GM12878 (cell line): ENCODE data around the gene MIA2. TPM values are rescaled to one million over a fixed set of nuclear protein-coding genes. Genes with fewer than 3 reads are reported as not detected.

Experiments
- CTCF ChIP-seq, 3 experiments: IDR thresholded peaks in 2 of 3; conservative IDR thresholded peaks in 1 of 3; 2 replicates each; pipeline ENCODE4 v1.5.1; 2011; ENCODE audit warnings: low read depth in 3 of 3, low read length in 3 of 3, mild to moderate bottlenecking in 3 of 3, control low read depth in 2 of 3, moderate library complexity in 2 of 3, inconsistent platforms in 1 of 3, mixed read lengths in 1 of 3; ENCODE audit not compliant: control insufficient read depth in 2 of 3, insufficient read depth in 1 of 3; ENCODE audit errors: extremely low read depth in 1 of 3
- HDAC6 ChIP-seq: fragments of 200-600 bp; sonication (generic); IDR thresholded peaks from one replicate; pipeline ENCODE4 v1.8.0; 2017; ENCODE audit warnings: antibody characterized with exemption; ENCODE audit not compliant: unreplicated experiment
- HDGF ChIP-seq: fragments of 450-650 bp; IDR thresholded peaks from 2 replicates; pipeline ENCODE4 v1.6.1; 2016; ENCODE audit warnings: antibody characterized with exemption
- KAT2A ChIP-seq: conservative IDR thresholded peaks from 2 replicates; pipeline ENCODE4 v1.6.1; 2011; ENCODE audit warnings: low read depth, low read length; ENCODE audit not compliant: control insufficient read depth
- MXI1 ChIP-seq: fragments of 150-350 bp; IDR thresholded peaks from 2 replicates; pipeline ENCODE4 v1.6.1; 2011; ENCODE audit warnings: low read depth, mild to moderate bottlenecking, inconsistent platforms, low read length, improper control_type of control experiment
- POLR2A ChIP-seq: IDR thresholded peaks from 2 replicates; pipeline ENCODE4 v1.6.1; 2011; ENCODE audit warnings: low read depth, mild to moderate bottlenecking, low read length
- POU2F2 ChIP-seq: IDR thresholded peaks from 3 replicates; pipeline ENCODE4 v1.6.1; 2011; ENCODE audit warnings: low read depth, mild to moderate bottlenecking, low read length, borderline replicate concordance
- RB1 ChIP-seq: fragments of 450-650 bp; formaldehyde crosslinking; IDR thresholded peaks from 2 replicates; pipeline ENCODE4 v1.6.1; 2017; ENCODE audit warnings: mild to moderate bottlenecking, borderline replicate concordance
- SUPT20H ChIP-seq: IDR thresholded peaks from 2 replicates; pipeline ENCODE4 v1.6.1; 2011; ENCODE audit warnings: low read depth, mild to moderate bottlenecking, low read length, moderate library complexity, borderline replicate concordance; ENCODE audit not compliant: control insufficient read depth
- TCF12 ChIP-seq: IDR thresholded peaks from 2 replicates; pipeline ENCODE4 v1.6.1; 2011; ENCODE audit warnings: low read depth, mild to moderate bottlenecking, low read length
- TCF3 ChIP-seq: IDR thresholded peaks from 2 replicates; pipeline ENCODE4 v1.6.1; 2012; ENCODE audit warnings: low read depth, mild to moderate bottlenecking, low read length, borderline replicate concordance; ENCODE audit not compliant: insufficient read depth
- ZBTB11 ChIP-seq: fragments of 450-650 bp; formaldehyde crosslinking; IDR thresholded peaks from 2 replicates; pipeline ENCODE4 v1.5.0; 2022; ENCODE audit warnings: mild to moderate bottlenecking, missing genetic modification characterization
- polyA plus RNA-seq, 11 experiments: library from polyadenylated mRNA; depleted of rRNA in 4 of 11; unstranded in 6 of 11; stranded (reverse) in 5 of 11; fragments of >200 nt; fragmentation: Nextera tagmentation in 4 of 11; fragmentation: Illumina TruSeq in 1 of 11; extraction: Ambion mirVana in 4 of 11; extraction: Trizol in 1 of 11; gene quantifications; 1 replicate in 1 of 11; 2 replicates in 10 of 11; pipeline versions ENCODE4 v1.2.1 to v1.2.3, GENCODE V29; 2011 to 2016; ENCODE audit warnings: inconsistent platforms in 2 of 11, missing spikeins in 2 of 11, low read depth in 1 of 11
- total RNA-seq, 4 experiments: library from RNA; depleted of rRNA in 3 of 4; stranded (reverse); fragments of >200 nt in 3 of 4; fragmentation: Illumina TruSeq in 1 of 4; extraction: Trizol in 1 of 4; gene quantifications; 2 replicates each; pipeline versions ENCODE4 v1.2.1 to v1.2.3, GENCODE V29; 2013 to 2021
- TF ChIP-seq, protein P1 (sequence below): IDR thresholded peaks from 2 replicates; pipeline ENCODE4 v1.6.1; 2011; ENCODE audit warnings: low read depth, low read length, improper control_type of control experiment, borderline replicate concordance
- TF ChIP-seq, protein P2 (sequence below): fragments of 450-650 bp; IDR thresholded peaks from 2 replicates; pipeline ENCODE4 v1.6.1; 2018; ENCODE audit warnings: mild to moderate bottlenecking, low read depth, moderate library complexity; ENCODE audit not compliant: partially characterized antibody

Gene MIA2
- total and polyA plus RNA-seq, 10 of the 15 experiments (the other 5 are each of a cell fraction or from before 2014, with no cell fraction given): 6.3 to 36.8 (median 17.1) TPM

DNA sequence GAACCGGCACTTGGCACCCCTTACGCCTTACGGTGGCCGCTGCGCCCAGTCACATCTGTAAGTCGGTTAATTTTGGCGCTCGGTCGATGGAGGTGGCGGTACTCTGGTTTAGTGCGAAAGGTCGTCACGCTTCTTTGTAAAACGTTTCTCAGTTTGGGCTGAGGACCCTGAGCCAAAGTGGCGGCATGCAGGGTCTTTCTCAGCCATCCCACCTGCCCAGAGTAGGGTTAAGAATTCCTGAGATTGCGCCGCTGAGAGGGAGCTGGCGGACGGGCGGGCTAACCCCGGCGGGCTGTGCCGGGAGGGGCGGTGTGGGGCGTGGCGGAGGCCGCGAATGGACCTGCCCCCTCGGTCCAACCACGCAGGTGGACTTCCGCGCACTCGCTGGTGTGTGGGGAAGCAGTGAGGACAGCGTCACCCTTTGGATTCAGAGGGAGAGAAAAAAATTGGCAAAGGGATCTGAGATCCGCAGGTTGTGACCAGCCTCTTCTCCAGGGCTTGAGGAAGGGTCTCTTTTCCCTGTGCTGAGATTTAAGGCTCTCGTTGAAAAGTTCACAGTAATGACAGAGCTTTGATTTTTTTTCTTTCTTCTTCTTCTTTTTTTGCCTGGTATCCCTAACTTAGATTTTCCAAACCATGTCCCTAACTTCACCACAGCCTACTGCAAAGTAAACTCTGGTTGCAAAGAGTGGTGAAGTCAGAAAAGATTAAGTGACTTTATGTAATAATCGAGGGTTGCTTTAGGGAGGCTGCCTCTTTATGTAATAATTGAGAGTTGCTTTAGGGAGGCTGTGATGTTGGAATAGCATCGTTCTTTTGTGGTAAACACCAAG is 199.1 kb downstream of the MIA2 start (continued):
- TF ChIP-seq, protein P1, sequence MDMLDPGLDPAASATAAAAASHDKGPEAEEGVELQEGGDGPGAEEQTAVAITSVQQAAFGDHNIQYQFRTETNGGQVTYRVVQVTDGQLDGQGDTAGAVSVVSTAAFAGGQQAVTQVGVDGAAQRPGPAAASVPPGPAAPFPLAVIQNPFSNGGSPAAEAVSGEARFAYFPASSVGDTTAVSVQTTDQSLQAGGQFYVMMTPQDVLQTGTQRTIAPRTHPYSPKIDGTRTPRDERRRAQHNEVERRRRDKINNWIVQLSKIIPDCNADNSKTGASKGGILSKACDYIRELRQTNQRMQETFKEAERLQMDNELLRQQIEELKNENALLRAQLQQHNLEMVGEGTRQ: no peak
- TF ChIP-seq HDAC6 (no peak), POU2F2 (no peak), POLR2A (peak; percentile 79; the same call in 1 of the 2 replicates), ZBTB11 (no peak), TCF12 (0 out of 2 replicates have a peak, but pooled peaks have one; percentile 6), SUPT20H (no peak), CTCF (IDR thresholded peaks at IDR 0.05 in 2 of 3, conservative IDR thresholded peaks at IDR 0.05 in 1 of 3; ENCODE audit: control insufficient read depth in 2 of 3, extremely low read depth in 1 of 3, insufficient read depth in 1 of 3, low read depth in 3 of 3, low read length in 3 of 3) (peak in 2 of 3 experiments; percentile 8 to 34; a peak in 3 of 6 replicates), HDGF (no peak), RB1 (peak; percentile 92; the same call in 1 of the 2 replicates), TCF3 (0 out of 2 replicates have a peak, but pooled peaks have one; percentile 37), MXI1 (peak; percentile 81; the same call in 1 of the 2 replicates), KAT2A (no peak)
- TF ChIP-seq, protein P2, sequence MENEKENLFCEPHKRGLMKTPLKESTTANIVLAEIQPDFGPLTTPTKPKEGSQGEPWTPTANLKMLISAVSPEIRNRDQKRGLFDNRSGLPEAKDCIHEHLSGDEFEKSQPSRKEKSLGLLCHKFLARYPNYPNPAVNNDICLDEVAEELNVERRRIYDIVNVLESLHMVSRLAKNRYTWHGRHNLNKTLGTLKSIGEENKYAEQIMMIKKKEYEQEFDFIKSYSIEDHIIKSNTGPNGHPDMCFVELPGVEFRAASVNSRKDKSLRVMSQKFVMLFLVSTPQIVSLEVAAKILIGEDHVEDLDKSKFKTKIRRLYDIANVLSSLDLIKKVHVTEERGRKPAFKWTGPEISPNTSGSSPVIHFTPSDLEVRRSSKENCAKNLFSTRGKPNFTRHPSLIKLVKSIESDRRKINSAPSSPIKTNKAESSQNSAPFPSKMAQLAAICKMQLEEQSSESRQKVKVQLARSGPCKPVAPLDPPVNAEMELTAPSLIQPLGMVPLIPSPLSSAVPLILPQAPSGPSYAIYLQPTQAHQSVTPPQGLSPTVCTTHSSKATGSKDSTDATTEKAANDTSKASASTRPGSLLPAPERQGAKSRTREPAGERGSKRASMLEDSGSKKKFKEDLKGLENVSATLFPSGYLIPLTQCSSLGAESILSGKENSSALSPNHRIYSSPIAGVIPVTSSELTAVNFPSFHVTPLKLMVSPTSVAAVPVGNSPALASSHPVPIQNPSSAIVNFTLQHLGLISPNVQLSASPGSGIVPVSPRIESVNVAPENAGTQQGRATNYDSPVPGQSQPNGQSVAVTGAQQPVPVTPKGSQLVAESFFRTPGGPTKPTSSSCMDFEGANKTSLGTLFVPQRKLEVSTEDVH: peak; percentile 40
